ENCODE results near the gene CTBP2. TPM values are rescaled to one million over a fixed set of nuclear protein-coding genes. Genes with fewer than 3 reads are reported as not detected.

CTBP2 gene
- total RNA-seq, 2 experiments from 2014 or later, result 0.12 to 0.21 TPM

DNA sequence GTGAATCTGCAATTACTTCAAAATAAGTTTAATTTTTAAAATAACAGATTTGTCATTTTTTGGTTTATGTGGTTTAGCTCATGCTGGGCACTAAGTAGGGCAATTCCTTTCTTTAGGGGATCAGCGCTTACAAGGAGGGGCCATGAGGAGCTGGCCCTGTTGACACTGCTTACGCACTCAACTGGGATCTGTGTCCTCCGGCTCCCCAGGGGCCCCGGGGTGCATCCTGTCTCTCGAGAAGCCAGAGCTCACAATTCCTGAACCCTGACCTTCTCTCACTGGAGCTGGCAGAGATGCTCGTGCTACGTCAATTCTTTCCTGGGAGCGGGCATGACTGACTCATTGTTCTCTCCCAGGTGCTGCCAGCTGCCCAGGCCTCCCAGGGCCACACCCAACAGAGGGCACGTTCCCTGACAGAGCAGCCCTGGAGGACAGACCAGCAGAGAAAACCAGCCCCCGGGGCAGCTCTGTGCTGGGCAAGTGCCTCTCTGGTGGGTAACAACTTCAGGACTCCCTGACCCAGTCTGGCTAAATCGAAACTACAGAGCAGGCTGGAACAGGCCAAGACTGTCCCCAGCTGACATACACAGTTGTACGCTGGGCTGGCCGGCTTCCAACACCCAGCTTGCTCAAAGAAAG lies 36.8 kb downstream of the CTBP2 start:
- ATAC-seq (no peak), DNase-seq (no peak)
- intact Hi-C loops (cut with DNase I, micrococcal nuclease), result no loop called here
- POLR2A ChIA-PET, result no interaction called here
- CTCF ChIA-PET, result interaction anchor here (1.2 kb wide), 1 partner anchor 11 kb away, joined by 4 read pairs; no protein-coding TSS in a partner anchor
- Mint-ChIP-seq H3K4me3 (no peak overlapping the region), H3K36me3 (ENCODE audit: low read depth) (no peaks in the 10 kb centered on the region), H3K9me3 (ENCODE audit: low read depth) (no peaks in the 10 kb centered on the region), H3K27me3 (no peaks in the 10 kb centered on the region), H3K4me1 (no peaks in the 10 kb centered on the region), H3K27ac (no peak overlapping the region)

DNA sequence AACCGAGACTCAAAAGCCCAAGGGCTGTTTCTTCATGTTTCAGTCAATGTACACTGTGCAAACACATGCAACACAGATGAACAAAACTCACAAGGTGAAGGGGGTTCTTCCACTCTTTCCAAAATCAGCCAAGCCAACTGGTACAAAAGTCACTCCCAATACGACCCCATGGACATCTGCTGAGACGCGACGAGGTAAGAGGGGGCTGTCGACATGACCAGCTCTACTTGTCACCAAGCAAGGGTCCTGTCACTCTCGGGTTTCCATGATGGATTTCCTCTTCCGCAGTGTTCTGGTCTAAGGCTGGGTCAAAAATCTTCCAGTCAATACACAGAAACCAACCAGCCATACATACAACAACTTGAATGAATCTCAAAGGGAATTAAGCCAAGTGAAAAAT lies 37.8 kb downstream of the CTBP2 start:
- no peaks in the 10 kb centered on the region for H3K4me1 Mint-ChIP-seq
- DNase-seq (no peak), ATAC-seq (no peak)
- no peaks in the 10 kb centered on the region for H3K36me3 Mint-ChIP-seq (ENCODE audit: low read depth)
- H3K27me3 Mint-ChIP-seq, result no peaks in the 10 kb centered on the region
- intact Hi-C loops (cut with DNase I, micrococcal nuclease), result no loop called here
- no peaks in the 10 kb centered on the region for H3K9me3 Mint-ChIP-seq (ENCODE audit: low read depth)
- H3K4me3 Mint-ChIP-seq, result no peak overlapping the region
- ChIA-PET CTCF (no interaction called here), POLR2A (no interaction called here)
- no peak overlapping the region for H3K27ac Mint-ChIP-seq

DNA sequence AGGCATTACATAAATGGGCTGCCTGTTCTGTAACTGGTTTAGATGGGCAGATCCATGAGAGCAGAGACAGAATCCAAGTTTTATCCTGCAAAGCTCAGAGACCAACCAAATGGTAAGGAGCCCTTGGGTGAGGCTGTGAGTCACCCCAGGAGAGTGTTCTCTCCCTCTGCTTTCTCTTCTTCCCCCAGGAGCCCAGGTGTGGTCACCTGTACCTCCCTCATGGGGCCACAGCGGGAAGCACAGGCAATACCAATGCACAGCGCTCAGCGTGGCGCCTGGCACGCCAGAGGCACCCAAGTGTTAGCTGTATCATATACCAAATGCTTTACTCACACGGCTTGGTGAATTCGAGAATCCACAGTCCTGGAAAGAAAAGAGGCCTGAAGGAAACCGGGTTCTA lies 39.4 kb downstream of the CTBP2 start:
- intact Hi-C loops (cut with DNase I, micrococcal nuclease), result no loop called here
- no peaks in the 10 kb centered on the region for H3K36me3 Mint-ChIP-seq (ENCODE audit: low read depth)
- H3K27me3 Mint-ChIP-seq, result no peaks in the 10 kb centered on the region
- H3K9me3 Mint-ChIP-seq (ENCODE audit: low read depth), result no peaks in the 10 kb centered on the region
- ChIA-PET POLR2A (no interaction called here), CTCF (no interaction called here)
- H3K4me3 Mint-ChIP-seq, result no peak overlapping the region
- no peak overlapping the region for H3K27ac Mint-ChIP-seq
- ATAC-seq, result no peak
- H3K4me1 Mint-ChIP-seq, result no peaks in the 10 kb centered on the region
- no peak for DNase-seq

DNA sequence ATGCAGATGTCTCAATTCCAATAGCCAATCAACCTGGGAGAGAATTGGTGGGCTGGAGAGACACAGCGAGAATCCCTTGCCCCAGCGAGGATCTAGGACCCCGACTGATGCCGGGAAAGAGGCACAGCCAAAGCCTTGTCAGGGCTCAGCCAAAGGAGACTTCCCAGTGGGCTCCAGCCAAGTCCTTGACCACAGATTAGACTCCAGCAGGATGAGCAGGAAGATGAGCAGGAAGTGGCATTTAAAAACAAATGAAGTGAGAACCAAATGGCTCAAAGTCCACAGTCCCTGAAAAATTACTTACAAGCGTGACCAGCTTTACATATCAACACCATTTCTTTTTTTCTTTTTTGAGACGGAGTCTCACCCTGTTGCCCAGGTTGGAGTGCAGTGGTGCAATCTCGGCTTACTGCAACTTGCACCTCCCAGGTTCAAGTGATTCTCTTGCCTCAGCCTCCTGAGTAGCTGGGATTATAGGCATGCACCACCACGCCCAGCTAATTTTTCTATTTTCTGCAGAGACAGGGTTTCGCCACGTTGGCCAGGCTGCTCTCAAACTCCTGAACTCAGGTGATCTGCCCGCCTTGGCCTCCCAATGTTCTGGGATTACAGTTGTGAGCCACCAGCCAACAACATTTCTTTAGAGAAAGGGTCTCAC lies 40.2 kb downstream of the CTBP2 start:
- CTCF ChIA-PET, result no interaction called here
- no peaks in the 10 kb centered on the region for H3K27me3 Mint-ChIP-seq
- no peaks in the 10 kb centered on the region for H3K9me3 Mint-ChIP-seq (ENCODE audit: low read depth)
- no peak for DNase-seq
- no peak overlapping the region for H3K4me3 Mint-ChIP-seq
- POLR2A ChIA-PET, result no interaction called here
- no peaks in the 10 kb centered on the region for H3K4me1 Mint-ChIP-seq
- ATAC-seq, result no peak
- H3K27ac Mint-ChIP-seq, result no peak overlapping the region
- H3K36me3 Mint-ChIP-seq (ENCODE audit: low read depth), result no peaks in the 10 kb centered on the region
- intact Hi-C loops (cut with DNase I, micrococcal nuclease), result no loop called here

DNA sequence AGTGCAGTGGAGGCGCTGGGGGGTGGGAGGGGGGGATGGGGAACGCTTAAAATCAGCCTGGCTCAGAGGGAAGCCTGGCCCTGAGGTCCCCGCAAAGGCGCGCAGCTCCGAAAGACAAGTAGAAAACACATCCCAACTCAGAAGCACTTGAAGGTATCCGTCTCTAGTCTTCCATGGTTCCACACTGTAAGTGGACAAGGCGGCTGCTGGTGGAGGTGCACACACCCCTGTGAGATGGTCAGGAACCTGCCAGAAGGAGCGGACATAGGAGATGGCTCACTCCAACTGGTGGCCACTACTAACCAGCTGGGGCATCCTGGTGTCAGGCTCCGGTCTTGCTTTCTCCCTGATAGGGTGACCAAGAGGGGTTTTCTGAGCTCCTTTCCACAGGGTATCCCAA lies 41.7 kb downstream of the CTBP2 start:
- POLR2A ChIA-PET, result interaction anchor here (1.1 kb wide), 1 partner anchor 609 kb away, joined by 3 read pairs; no protein-coding TSS in a partner anchor
- Mint-ChIP-seq H3K4me1 (no peaks in the 10 kb centered on the region), H3K4me3 (no peak overlapping the region), H3K36me3 (ENCODE audit: low read depth) (no peaks in the 10 kb centered on the region), H3K9me3 (ENCODE audit: low read depth) (no peaks in the 10 kb centered on the region), H3K27ac (no peak overlapping the region), H3K27me3 (no peaks in the 10 kb centered on the region)
- intact Hi-C loops (cut with DNase I, micrococcal nuclease), result no loop called here
- DNase-seq (no peak), ATAC-seq (no peak)
- CTCF ChIA-PET, result interaction anchor here (0.6 kb wide), 1 partner anchor 1700 kb away, joined by 3 read pairs; no protein-coding TSS in a partner anchor

DNA sequence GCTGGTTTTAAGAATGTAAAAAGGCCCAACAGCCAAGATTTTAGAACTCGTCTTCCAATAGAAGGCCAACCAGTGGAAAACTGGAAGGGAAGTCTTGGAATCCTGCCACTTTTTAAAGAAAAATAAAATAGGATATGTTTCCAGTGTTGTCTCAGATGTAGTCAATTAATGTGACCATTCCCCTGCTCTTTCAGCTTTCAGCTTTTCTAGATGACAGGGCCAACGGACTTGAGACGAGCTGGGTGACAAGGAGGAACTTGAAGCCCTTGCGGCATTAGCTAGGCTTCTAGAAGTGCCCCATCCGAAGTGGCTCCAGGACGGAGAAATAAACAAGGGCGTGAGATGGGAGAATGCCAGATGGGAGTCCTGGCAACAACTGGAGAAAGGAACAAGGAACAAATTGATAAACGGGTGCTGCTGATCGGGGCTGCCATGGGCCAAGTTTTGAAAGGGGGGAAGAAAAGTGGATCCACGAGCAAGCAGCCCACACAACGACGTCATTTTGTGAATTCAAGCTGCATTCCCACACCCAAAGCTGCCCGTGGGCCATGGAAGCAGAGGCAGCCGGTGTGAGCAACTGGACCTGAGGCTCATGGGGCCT lies 42.3 kb downstream of the CTBP2 start:
- no peaks in the 10 kb centered on the region for H3K36me3 Mint-ChIP-seq (ENCODE audit: low read depth)

DNA sequence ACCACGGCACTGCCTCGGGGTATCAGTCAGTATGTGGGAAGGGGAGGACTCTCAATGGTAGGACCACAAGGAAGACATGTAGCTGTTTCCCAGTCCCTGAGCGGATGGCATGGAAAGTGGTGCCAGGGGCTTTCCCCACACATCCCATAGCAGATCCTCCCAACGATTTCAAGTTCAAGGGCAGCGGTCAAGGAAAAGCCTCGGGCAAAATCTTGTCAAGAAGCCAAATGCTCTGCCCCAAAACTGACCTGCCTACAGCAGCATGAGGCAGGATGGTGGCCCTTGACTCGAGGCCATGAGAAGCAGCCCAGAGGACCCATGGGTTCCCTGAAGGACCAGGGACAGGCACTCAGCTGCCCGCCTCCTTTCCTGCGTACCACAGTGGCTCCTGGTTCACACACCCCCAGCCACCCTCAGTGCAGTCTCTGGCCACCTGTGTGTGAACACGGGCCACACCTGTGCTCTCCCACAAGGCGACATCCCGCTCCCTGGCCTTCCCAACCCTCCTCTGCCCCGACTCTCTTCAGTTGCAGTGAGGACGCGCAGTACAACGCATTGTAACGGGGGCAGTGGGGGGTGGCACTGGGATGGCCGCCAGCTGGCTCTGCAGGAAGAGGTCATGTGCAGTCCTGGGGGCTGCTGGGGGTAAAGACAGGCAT lies 43.6 kb downstream of the CTBP2 start:
- Mint-ChIP-seq H3K27ac (no peak overlapping the region), H3K4me3 (no peak overlapping the region), H3K9me3 (ENCODE audit: low read depth) (no peaks in the 10 kb centered on the region), H3K4me1 (no peaks in the 10 kb centered on the region), H3K27me3 (no peaks in the 10 kb centered on the region), H3K36me3 (ENCODE audit: low read depth) (no peaks in the 10 kb centered on the region)
- CTCF ChIA-PET, result no interaction called here
- intact Hi-C loops (cut with DNase I, micrococcal nuclease), result no loop called here
- no peak for ATAC-seq
- POLR2A ChIA-PET, result no interaction called here
- no peak for DNase-seq

More for the DNA sequence above, 42.3 kb downstream of the CTBP2 start:
- Mint-ChIP-seq H3K27ac (no peak overlapping the region), H3K4me3 (no peak overlapping the region), H3K9me3 (ENCODE audit: low read depth) (no peaks in the 10 kb centered on the region), H3K27me3 (no peaks in the 10 kb centered on the region), H3K4me1 (no peaks in the 10 kb centered on the region)
- DNase-seq (no peak), ATAC-seq (no peak)
- ChIA-PET CTCF (interaction anchor here (0.6 kb wide), 1 partner anchor 1699 kb away, joined by 3 read pairs; no protein-coding TSS in a partner anchor), POLR2A (interaction anchor here (1.1 kb wide), 1 partner anchor 609 kb away, joined by 3 read pairs; no protein-coding TSS in a partner anchor)
- intact Hi-C loops (cut with DNase I, micrococcal nuclease), result no loop called here

DNA sequence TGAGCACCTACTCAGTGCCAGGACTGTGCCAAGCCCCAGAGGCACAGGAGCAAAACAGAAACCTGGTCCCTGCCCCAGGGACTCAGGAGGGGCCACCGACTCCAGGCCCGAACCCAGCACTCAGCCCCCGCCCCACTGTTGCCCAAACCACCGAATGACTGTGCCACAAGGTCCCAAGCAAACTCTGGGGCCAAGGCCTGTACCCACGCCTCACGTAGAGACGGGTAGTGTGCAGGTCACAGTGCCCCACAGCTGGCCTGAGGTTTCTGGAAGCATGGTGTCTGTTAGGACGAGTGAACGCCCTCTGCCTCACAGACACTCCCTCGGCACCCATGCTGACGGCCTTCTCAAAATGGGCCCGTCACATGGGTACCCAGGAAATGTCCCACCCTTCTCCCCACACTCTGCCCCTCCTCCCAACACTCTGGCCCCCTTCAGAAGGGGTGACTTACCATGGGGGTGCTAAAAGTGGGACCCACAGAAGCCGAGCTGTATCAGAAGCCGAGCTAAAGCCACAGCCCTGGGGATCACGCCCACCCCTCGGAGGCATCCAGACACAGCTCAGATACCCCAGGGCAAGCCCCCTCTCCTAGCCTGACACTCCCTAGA lies 44.2 kb downstream of the CTBP2 start:
- DNase-seq (no peak), ATAC-seq (no peak)
- Mint-ChIP-seq H3K4me1 (no peaks in the 10 kb centered on the region), H3K36me3 (ENCODE audit: low read depth) (no peaks in the 10 kb centered on the region), H3K4me3 (no peak overlapping the region), H3K27ac (no peak overlapping the region), H3K9me3 (ENCODE audit: low read depth) (no peaks in the 10 kb centered on the region), H3K27me3 (no peaks in the 10 kb centered on the region)
- CTCF ChIA-PET, result no interaction called here
- POLR2A ChIA-PET, result no interaction called here
- intact Hi-C loops (cut with DNase I, micrococcal nuclease), result no loop called here

DNA sequence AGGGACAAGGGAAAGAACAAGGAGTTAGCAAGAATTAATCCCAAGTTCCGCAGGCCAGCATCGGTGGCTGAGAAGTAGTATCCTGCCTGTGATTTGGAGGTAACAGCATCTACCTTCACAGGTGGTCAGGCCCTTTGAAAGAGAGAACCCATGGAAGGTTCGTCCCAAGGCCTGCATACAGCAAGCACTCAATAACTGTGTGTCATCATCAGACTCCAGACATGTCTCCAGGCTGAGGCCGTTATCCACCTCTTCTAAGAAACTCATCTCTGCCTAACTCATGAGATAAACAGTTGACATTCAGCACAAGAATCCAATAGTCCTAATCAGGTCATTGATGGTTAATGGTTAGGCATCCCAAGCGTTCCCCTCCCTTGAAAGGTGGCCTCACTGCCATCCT lies 45.0 kb downstream of the CTBP2 start:
- no peak for ATAC-seq
- no peaks in the 10 kb centered on the region for H3K9me3 Mint-ChIP-seq (ENCODE audit: low read depth)

DNA sequence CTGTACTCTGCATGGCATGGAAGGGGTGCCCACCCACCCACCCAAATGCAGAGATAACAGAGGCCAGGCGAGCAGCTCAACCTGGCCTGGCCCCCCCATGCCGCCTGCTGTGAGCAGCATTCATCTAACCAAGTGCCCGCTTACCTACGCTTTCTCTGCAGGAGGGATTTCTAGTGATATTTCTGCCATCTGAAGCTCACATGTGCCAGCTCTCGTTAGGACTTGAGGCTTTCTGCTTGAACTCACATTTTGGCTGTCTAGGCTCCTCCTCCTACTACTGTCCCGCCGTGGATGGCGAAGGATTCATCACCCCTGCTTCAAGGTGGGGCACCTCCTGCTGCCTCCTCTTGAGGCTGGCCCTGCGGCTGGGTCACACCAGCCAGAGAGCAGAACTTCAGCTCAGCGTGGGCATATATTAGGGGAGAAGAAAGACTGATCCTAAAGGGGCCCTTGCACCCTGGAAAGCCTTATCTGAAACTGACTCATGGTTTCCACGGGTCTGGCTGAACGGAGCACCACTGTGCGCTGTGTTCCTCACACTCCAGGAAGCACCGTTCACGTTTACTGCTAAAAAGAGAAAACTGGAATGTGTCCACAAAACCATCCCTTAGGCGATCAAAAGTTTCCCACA lies 45.5 kb downstream of the CTBP2 start:
- Mint-ChIP-seq H3K4me3 (no peak overlapping the region), H3K36me3 (ENCODE audit: low read depth) (no peaks in the 10 kb centered on the region), H3K9me3 (ENCODE audit: low read depth) (no peaks in the 10 kb centered on the region), H3K27ac (no peak overlapping the region), H3K27me3 (no peaks in the 10 kb centered on the region), H3K4me1 (no peaks in the 10 kb centered on the region)
- ChIA-PET CTCF (no interaction called here), POLR2A (no interaction called here)
- ATAC-seq, result no peak
- intact Hi-C loops (cut with DNase I, micrococcal nuclease), result no loop called here
- DNase-seq, result no peak

More for the DNA sequence above, 45.0 kb downstream of the CTBP2 start:
- Mint-ChIP-seq H3K4me3 (no peak overlapping the region), H3K27me3 (no peaks in the 10 kb centered on the region), H3K27ac (no peak overlapping the region), H3K36me3 (ENCODE audit: low read depth) (no peaks in the 10 kb centered on the region), H3K4me1 (no peaks in the 10 kb centered on the region)
- DNase-seq, result no peak
- ChIA-PET CTCF (no interaction called here), POLR2A (no interaction called here)
- intact Hi-C loops (cut with DNase I, micrococcal nuclease), result no loop called here

DNA sequence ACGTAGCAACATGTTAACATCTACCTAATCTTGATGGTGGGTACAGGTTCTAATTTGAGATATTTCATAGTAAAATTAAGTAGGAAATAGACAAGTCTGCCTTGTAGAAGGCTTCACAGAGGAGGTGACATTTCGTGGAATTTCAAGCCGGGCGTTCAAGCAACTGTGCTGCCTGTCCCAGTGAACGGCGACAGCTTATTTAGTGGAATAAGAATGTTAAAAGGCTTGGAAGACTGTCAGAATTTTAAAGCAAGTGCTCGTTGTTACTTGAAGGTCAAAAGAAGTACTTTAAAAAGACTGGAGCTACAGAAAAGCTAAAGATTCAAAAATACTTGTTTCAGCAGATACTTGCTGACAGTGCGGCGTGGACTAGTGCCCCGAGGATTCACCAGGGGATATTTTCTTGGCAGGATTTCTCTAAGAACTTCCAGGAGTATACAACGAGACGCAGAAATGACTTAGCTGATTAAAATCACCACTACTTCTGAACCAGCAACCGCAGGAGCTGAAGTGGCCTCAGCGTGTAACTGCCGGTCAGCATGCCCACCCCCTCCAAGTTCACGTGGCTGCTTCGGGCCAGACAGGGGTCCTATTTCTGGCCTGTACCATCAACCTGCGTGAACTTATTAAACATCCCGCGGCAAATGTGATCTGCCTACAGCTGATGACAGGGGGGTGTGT lies 46.5 kb downstream of the CTBP2 start:
- ChIA-PET CTCF (interaction anchor here (0.6 kb wide), 1 partner anchor 563 kb away, joined by 3 read pairs; no protein-coding TSS in a partner anchor), POLR2A (no interaction called here)
- Mint-ChIP-seq H3K4me3 (no peak overlapping the region), H3K27me3 (no peaks in the 10 kb centered on the region), H3K4me1 (no peaks in the 10 kb centered on the region), H3K27ac (no peak overlapping the region), H3K36me3 (ENCODE audit: low read depth) (no peaks in the 10 kb centered on the region), H3K9me3 (ENCODE audit: low read depth) (no peaks in the 10 kb centered on the region)
- intact Hi-C loops (cut with DNase I, micrococcal nuclease), result no loop called here
- DNase-seq (no peak), ATAC-seq (no peak)
